Activated CD8-positive, alpha-beta memory T cell treated with anti-CD3 and anti-CD28 coated beads, Interleukin-2, amount 10 ng/mL, durations not matched to agents 7 days and 5 days (primary cell): ENCODE data around the gene DHX32. TPM values are rescaled to one million over a fixed set of nuclear protein-coding genes. Genes with fewer than 3 reads are reported as not detected.

Experiments
- ATAC-seq: fragments of 150-1000 bp; cut with Tn5 transposase; one replicate; pipeline ENCODE4 v1.10.0; 2021; ENCODE audit warnings: moderate library complexity
- CTCF ChIA-PET: fragments of 350-600 bp; sonication (Branson Sonifier 250); formaldehyde crosslinking; loops from one replicate; lab custom pipeline; 2021; ENCODE audit warnings: antibody characterized with exemption; lab: Charles Lee
- DNase-seq: peaks from one replicate; pipeline ENCODE4 v3.0.0-alpha.2; 2020
- H3K27ac Mint-ChIP-seq: one replicate; pipeline ENCODE4 v1.8.0; 2021; ENCODE audit warnings: mild to moderate bottlenecking, mixed read lengths
- H3K27me3 Mint-ChIP-seq: one replicate; pipeline ENCODE4 v1.8.0; 2021; ENCODE audit warnings: mixed read lengths
- H3K36me3 Mint-ChIP-seq: one replicate; pipeline ENCODE4 v1.8.0; 2021; ENCODE audit warnings: mild to moderate bottlenecking, mixed read lengths
- H3K4me1 Mint-ChIP-seq: one replicate; pipeline ENCODE4 v1.8.0; 2021; ENCODE audit warnings: mixed read lengths
- H3K4me3 Mint-ChIP-seq: one replicate; pipeline ENCODE4 v1.8.0; 2021; ENCODE audit warnings: mild to moderate bottlenecking, moderate library complexity, mixed read lengths
- H3K9me3 Mint-ChIP-seq: one replicate; pipeline ENCODE4 v1.8.0; 2022; ENCODE audit warnings: low read depth, mixed read lengths
- total RNA-seq, 2 experiments: library from RNA; stranded (reverse); gene quantifications; one replicate each; pipeline ENCODE4 v1.2.3, GENCODE V29; 2021

The DHX32 gene
- total RNA-seq, 2 experiments from 2014 or later, result 12.1 to 16.0 TPM

- Mint-ChIP-seq H3K9me3 (no peaks in the 10 kb centered on the region), H3K4me3 (no peak overlapping the region), H3K36me3 (peaks cover 15% of the 10 kb centered on the region), H3K4me1 (no peaks in the 10 kb centered on the region), H3K27me3 (no peaks in the 10 kb centered on the region), H3K27ac (no peak overlapping the region)
- DNase-seq, result no peak
- ATAC-seq, result no peak
- CTCF ChIA-PET, result no interaction called here
These were observed 31.6 kb downstream of the DHX32 start for GRCh38 chr10:125849448-125849847.

- Mint-ChIP-seq H3K4me1 (no peaks in the 10 kb centered on the region), H3K27ac (no peak overlapping the region), H3K9me3 (no peaks in the 10 kb centered on the region), H3K4me3 (no peak overlapping the region), H3K27me3 (no peaks in the 10 kb centered on the region), H3K36me3 (peaks cover 15% of the 10 kb centered on the region)
- DNase-seq (no peak), ATAC-seq (no peak)
- CTCF ChIA-PET, result no interaction called here
These were observed 32.2 kb downstream of the DHX32 start for GRCh38 chr10:125848857-125849256.

GRCh38 chr10:125848371-125848770 is 32.7 kb downstream of the DHX32 start:
- Mint-ChIP-seq H3K27ac (no peak overlapping the region), H3K9me3 (no peaks in the 10 kb centered on the region), H3K36me3 (peaks cover 13% of the 10 kb centered on the region), H3K4me3 (no peak overlapping the region), H3K4me1 (no peaks in the 10 kb centered on the region), H3K27me3 (no peaks in the 10 kb centered on the region)
- ATAC-seq, result no peak
- no peak for DNase-seq
- CTCF ChIA-PET, result no interaction called here

GRCh38 chr10:125846894-125847293 is 34.2 kb downstream of the DHX32 start:
- DNase-seq (no peak), ATAC-seq (no peak)
- Mint-ChIP-seq H3K9me3 (no peaks in the 10 kb centered on the region), H3K27ac (no peak overlapping the region), H3K4me1 (no peaks in the 10 kb centered on the region), H3K27me3 (no peaks in the 10 kb centered on the region), H3K4me3 (no peak overlapping the region), H3K36me3 (peaks cover 10% of the 10 kb centered on the region)
- CTCF ChIA-PET, result no interaction called here

GRCh38 chr10:125845617-125846016 is 35.5 kb downstream of the DHX32 start:
- Mint-ChIP-seq H3K4me1 (no peaks in the 10 kb centered on the region), H3K36me3 (peaks cover 6% of the 10 kb centered on the region), H3K9me3 (no peaks in the 10 kb centered on the region), H3K27me3 (no peaks in the 10 kb centered on the region), H3K4me3 (no peak overlapping the region), H3K27ac (no peak overlapping the region)
- CTCF ChIA-PET, result no interaction called here
- ATAC-seq (no peak), DNase-seq (no peak)

- no peaks in the 10 kb centered on the region for H3K9me3 Mint-ChIP-seq
- DNase-seq (no peak), ATAC-seq (no peak)
- peaks cover 4% of the 10 kb centered on the region for H3K36me3 Mint-ChIP-seq
- no peak overlapping the region for H3K4me3 Mint-ChIP-seq
- no peaks in the 10 kb centered on the region for H3K27me3 Mint-ChIP-seq
- no peaks in the 10 kb centered on the region for H3K4me1 Mint-ChIP-seq
- H3K27ac Mint-ChIP-seq, result no peak overlapping the region
- CTCF ChIA-PET, result interaction anchor here (1.1 to 1.9 kb wide), 2 partner anchors 11 to 24 kb away, joined by 3 to 6 read pairs; no protein-coding TSS in a partner anchor
These were observed 36.3 kb downstream of the DHX32 start for GRCh38 chr10:125844751-125845221.

- H3K36me3 Mint-ChIP-seq, result peaks cover 4% of the 10 kb centered on the region
- DNase-seq (no peak), ATAC-seq (no peak)
- CTCF ChIA-PET, result interaction anchor here (1.9 kb wide), 1 partner anchor 12 kb away, joined by 6 read pairs; no protein-coding TSS in a partner anchor
- no peaks in the 10 kb centered on the region for H3K9me3 Mint-ChIP-seq
- H3K27ac Mint-ChIP-seq, result no peak overlapping the region
- no peak overlapping the region for H3K4me3 Mint-ChIP-seq
- H3K27me3 Mint-ChIP-seq, result no peaks in the 10 kb centered on the region
- H3K4me1 Mint-ChIP-seq, result no peaks in the 10 kb centered on the region
These were observed 37.3 kb downstream of the DHX32 start for GRCh38 chr10:125843603-125844329.

GRCh38 chr10:125840955-125841354 is 40.1 kb downstream of the DHX32 start:
- no peak overlapping the region for H3K4me3 Mint-ChIP-seq
- DNase-seq, result no peak
- CTCF ChIA-PET, result interaction anchor here (0.5 kb wide), 1 partner anchor 567 kb away, joined by 3 read pairs; no protein-coding TSS in a partner anchor
- H3K4me1 Mint-ChIP-seq, result no peaks in the 10 kb centered on the region
- no peaks in the 10 kb centered on the region for H3K27me3 Mint-ChIP-seq
- ATAC-seq, result no peak
- no peaks in the 10 kb centered on the region for H3K9me3 Mint-ChIP-seq
- no peak overlapping the region for H3K27ac Mint-ChIP-seq
- peaks cover 7% of the 10 kb centered on the region for H3K36me3 Mint-ChIP-seq

GRCh38 chr10:125840406-125840805 is 40.7 kb downstream of the DHX32 start:
- Mint-ChIP-seq H3K27me3 (no peaks in the 10 kb centered on the region), H3K27ac (no peak overlapping the region), H3K4me3 (no peak overlapping the region), H3K9me3 (no peaks in the 10 kb centered on the region), H3K36me3 (peaks cover 12% of the 10 kb centered on the region), H3K4me1 (no peaks in the 10 kb centered on the region)
- CTCF ChIA-PET, result interaction anchor here (0.5 kb wide), 1 partner anchor 566 kb away, joined by 3 read pairs; no protein-coding TSS in a partner anchor
- ATAC-seq (no peak), DNase-seq (no peak)

GRCh38 chr10:125838802-125839575 is 42.1 kb downstream of the DHX32 start:
- Mint-ChIP-seq H3K4me3 (no peak overlapping the region), H3K27me3 (no peaks in the 10 kb centered on the region), H3K27ac (no peak overlapping the region), H3K4me1 (no peaks in the 10 kb centered on the region), H3K36me3 (peaks cover 15% of the 10 kb centered on the region), H3K9me3 (no peaks in the 10 kb centered on the region)
- CTCF ChIA-PET, result no interaction called here
- no peak for DNase-seq
- no peak for ATAC-seq

- H3K36me3 Mint-ChIP-seq, result peaks cover 24% of the 10 kb centered on the region
- no peaks in the 10 kb centered on the region for H3K27me3 Mint-ChIP-seq
- H3K4me1 Mint-ChIP-seq, result no peaks in the 10 kb centered on the region
- DNase-seq (no peak), ATAC-seq (no peak)
- CTCF ChIA-PET, result no interaction called here
- H3K9me3 Mint-ChIP-seq, result no peaks in the 10 kb centered on the region
- H3K4me3 Mint-ChIP-seq, result no peak overlapping the region
- H3K27ac Mint-ChIP-seq, result no peak overlapping the region
These were observed 44.3 kb downstream of the DHX32 start for GRCh38 chr10:125836746-125837145.

GRCh38 chr10:125828311-125828710 is 52.8 kb downstream of the DHX32 start:
- Mint-ChIP-seq H3K9me3 (no peaks in the 10 kb centered on the region), H3K4me3 (no peak overlapping the region), H3K27ac (no peak overlapping the region), H3K36me3 (peaks cover 41% of the 10 kb centered on the region), H3K27me3 (no peaks in the 10 kb centered on the region), H3K4me1 (peaks cover 19% of the 10 kb centered on the region)
- CTCF ChIA-PET, result interaction anchor here (1.2 kb wide), 1 partner anchor 11 kb away, joined by 3 read pairs; no protein-coding TSS in a partner anchor
- ATAC-seq, result no peak
- no peak for DNase-seq

GRCh38 chr10:125827133-125827532 is 54.0 kb downstream of the DHX32 start:
- H3K36me3 Mint-ChIP-seq, result peaks cover 38% of the 10 kb centered on the region
- no peaks in the 10 kb centered on the region for H3K9me3 Mint-ChIP-seq
- H3K27me3 Mint-ChIP-seq, result no peaks in the 10 kb centered on the region
- H3K27ac Mint-ChIP-seq, result no peak overlapping the region
- ATAC-seq, result no peak
- CTCF ChIA-PET, result interaction anchor here (1.2 kb wide), 1 partner anchor 10 kb away, joined by 3 read pairs; no protein-coding TSS in a partner anchor
- H3K4me3 Mint-ChIP-seq, result no peak overlapping the region
- DNase-seq, result no peak
- H3K4me1 Mint-ChIP-seq, result peaks cover 19% of the 10 kb centered on the region
